A549 treated with Mapracorat at 1 μM for 4 hours (cell line): ENCODE results near the gene PHLDB2. TPM values are rescaled to one million over a fixed set of nuclear protein-coding genes. Genes with fewer than 3 reads are reported as not detected.

Source experiments
- total RNA-seq: library from RNA; stranded (reverse); fragments of 200-300 nt; extraction: Qiagen RNA extraction; gene quantifications from 5 replicates; pipeline ENCODE4 v1.2.3, GENCODE V29; 2022

The PHLDB2 gene
- 14.3 to 21.9 TPM (median 20.7 TPM) in 5 replicates for total RNA-seq

GRCh38 chr3:111859061-111859973, at the start of gene PHLDB2:
Gene PHLDB2 (plus strand): TSS chr3:111859265. CDS start chr3:111884078, 24,813 bp downstream.

GRCh38 chr3:111978583-111979433, 119.7 kb downstream of the PHLDB2 start, which contains the start of gene ABHD10:
Gene ABHD10 (plus strand): TSS chr3:111979026. CDS start chr3:111979062, 36 bp downstream.

GRCh38 chr3:111998636-111999483, 139.8 kb downstream of the PHLDB2 start, which contains the start of gene TAGLN3:
Gene TAGLN3 (plus strand): TSS chr3:111998922. CDS start chr3:111999423, 501 bp downstream.

Other genes starting within 250 kb of the PHLDB2 start
- gene PLCXD2, start 184.6 kb upstream of the PHLDB2 start, total RNA-seq: 5.5 to 8.3 TPM (median 6.9 TPM) in 5 replicates
- 15.5 to 19.1 TPM (median 18.2 TPM) in 5 replicates for gene ABHD10, start 119.8 kb downstream of the PHLDB2 start, total RNA-seq
- gene TAGLN3, start 139.7 kb downstream of the PHLDB2 start, total RNA-seq: not detected in 5 replicates
- 0.08 to 0.14 TPM (median 0.10 TPM) in 4 of 5 replicates, not detected in the other for gene TMPRSS7, start 175.5 kb downstream of the PHLDB2 start, total RNA-seq
- 11.1 to 14.1 TPM (median 12.4 TPM) in 5 replicates for gene C3orf52, start 227.1 kb downstream of the PHLDB2 start, total RNA-seq